HK-2 (cell line): ENCODE data around the gene ADAMTS17.
"Not testable (repeated sequence)": the region's sequence is repeated elsewhere in the genome, so short reads cannot be mapped to it uniquely, and the experiment has no call there.

ENCODE experiments used
- DNase-seq: peaks from one replicate; pipeline ENCODE4 v3.0.0-alpha.2; 2018; ENCODE audit not compliant: unreplicated experiment

Gene ADAMTS17

DNA sequence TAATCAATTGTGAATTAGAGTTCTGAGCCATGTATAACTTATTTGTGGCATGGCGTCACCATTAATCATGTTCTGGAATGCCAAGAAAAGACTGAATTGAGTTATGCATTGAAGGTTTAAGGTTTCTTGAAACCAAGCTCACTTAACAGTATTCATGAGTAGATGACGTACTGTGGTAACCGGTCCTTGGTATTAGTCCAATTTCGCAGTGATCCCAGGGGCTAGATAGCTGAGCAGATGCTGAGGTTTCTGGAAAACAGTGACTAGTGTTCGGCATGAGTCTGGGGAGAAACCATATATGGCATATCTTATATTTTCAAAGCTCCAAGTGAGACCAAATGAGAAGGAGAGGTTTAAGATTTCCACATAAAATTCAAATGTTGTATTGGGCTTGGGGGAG, 390.3 kb downstream of the ADAMTS17 start:
- no peak for DNase-seq

- no peak for DNase-seq
These were observed 397.6 kb downstream of the ADAMTS17 start for GRCh38 chr15:99944131-99944530.

- DNase-seq = no peak
These were observed 398.3 kb downstream of the ADAMTS17 start for GRCh38 chr15:99943466-99943865.

DNA sequence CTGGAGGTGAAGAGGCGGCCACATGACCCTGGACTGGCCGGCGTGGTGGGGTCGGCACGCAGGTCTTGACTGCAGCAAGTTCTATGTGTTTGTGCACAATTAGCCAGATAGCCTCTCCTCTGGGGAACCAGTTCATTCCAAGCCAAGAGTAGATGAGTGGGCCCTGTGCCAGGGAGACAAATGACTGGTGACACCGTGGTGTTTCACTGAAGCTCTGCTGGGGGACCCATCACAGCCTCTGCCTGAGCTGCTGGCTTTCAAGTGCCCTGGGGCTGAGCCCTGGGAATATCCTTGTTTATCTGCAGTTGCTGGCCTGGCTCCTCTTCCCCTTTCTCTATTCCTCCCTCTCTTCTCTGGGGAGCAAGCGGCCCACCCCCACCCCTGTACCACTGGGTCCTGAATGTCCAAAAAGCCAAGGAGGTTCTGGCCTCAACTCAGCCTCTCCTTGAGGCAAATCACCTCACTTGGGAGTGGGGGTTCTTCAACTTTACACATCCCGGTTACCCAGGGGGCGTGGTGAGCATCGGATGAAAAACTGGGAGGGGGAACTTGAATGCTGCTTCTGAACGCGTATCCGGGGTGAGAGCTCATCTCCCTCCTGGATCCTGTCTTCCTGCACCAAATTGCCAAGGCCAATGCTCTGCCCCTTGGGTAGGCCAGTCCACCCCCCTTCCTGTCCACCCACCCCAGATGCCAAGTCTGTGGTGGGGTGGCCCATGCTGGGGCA, 408.9 kb downstream of the ADAMTS17 start:
- no peak for DNase-seq

GRCh38 chr15:99931703-99932603, 409.8 kb downstream of the ADAMTS17 start:
- DNase-seq = peak; percentile 2

GRCh38 chr15:99930696-99931095, 411.1 kb downstream of the ADAMTS17 start:
- no peak for DNase-seq

GRCh38 chr15:99929266-99929665, 412.5 kb downstream of the ADAMTS17 start:
- no peak for DNase-seq

DNA sequence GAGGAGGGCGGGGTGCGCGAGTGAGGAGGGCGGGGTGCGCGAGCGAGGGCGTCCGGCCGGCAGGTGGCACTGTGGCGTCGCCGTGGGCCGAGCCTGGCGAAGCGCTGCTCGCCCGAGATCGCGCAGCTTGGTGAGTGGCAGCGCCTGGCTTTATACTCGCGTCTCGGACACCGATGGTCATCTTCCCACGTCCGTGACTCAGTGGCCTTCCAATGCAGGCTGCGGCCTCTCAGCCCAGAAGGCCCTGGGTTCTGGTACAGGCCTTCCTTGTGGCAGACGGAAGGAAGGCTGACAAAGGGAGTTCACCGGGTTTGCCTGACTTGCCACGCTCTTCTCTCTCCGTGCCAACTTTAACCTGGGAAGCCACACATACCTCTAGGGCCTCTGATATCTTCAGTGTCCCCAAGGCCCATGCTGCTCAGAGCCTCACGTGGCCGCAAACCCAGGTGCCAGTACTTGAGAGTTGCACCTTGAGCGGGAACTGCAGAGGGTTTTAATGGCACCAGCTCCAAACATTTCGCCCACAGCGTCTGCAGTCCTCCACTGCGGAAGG, 413.3 kb downstream of the ADAMTS17 start:
- peak; percentile 57 for DNase-seq

- DNase-seq = not testable (repeated sequence)
These were observed 415.2 kb downstream of the ADAMTS17 start for GRCh38 chr15:99926532-99926931.

GRCh38 chr15:99925661-99926461, 415.9 kb downstream of the ADAMTS17 start:
- no peak for DNase-seq

DNA sequence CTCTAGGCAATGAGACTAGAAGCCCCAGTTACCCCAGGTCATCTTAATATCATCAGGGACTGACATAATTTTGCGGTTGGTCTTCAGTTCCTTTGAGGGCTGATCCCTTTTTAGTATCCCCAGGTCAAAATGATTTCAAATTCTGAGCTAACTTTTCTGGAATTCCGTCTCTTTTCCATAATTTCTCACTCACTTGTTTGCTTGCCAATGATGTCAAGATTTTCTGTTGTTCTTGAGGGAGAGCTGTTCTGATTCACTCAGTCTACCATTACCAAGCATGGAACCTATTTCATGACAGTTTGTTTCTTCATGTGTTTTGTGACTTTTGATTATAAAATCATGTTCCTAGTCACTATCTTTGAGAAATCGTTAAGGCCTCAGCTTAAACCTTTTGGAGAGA, 418.1 kb downstream of the ADAMTS17 start:
- DNase-seq = no peak
